T-cell (primary cell): ENCODE measurements around the gene NWD2. TPM values are rescaled to one million over a fixed set of nuclear protein-coding genes. Genes with fewer than 3 reads are reported as not detected.

Experiments used
- ATAC-seq, 4 experiments: fragments of 200-7000 bp in 3 of 4; fragments of 150-1000 bp in 1 of 4; cut with Tn5 transposase; replicated peaks in 1 of 4; 1 replicate in 3 of 4; 2 replicates in 1 of 4; pipeline ENCODE4 v1.10.0; 2021; ENCODE audit warnings: moderate library complexity in 3 of 4, mild to moderate bottlenecking in 2 of 4, moderate number of reproducible peaks in 1 of 4
- CTCF ChIA-PET, 2 donors: fragments of 300-600 bp; sonication (Branson Sonifier 250); formaldehyde crosslinking; loops; one replicate each; lab custom pipeline; 2022; ENCODE audit warnings: antibody characterized with exemption in 2 of 2; lab: Charles Lee
- POLR2A ChIA-PET, 2 donors: fragments of 300-600 bp; sonication (Branson Sonifier 250); formaldehyde crosslinking; loops; one replicate each; lab custom pipeline; 2022; ENCODE audit warnings: antibody characterized with exemption in 2 of 2; lab: Charles Lee
- DNase-seq, 35 experiments: peaks; one replicate each; pipeline versions ENCODE4 v3.0.0 to v3.0.0-alpha.2; 2013 to 2023
- H3K27ac ChIP-seq: one replicate; pipeline ENCODE4 v1.5.1; 2013; ENCODE audit warnings: low read length
- H3K27me3 ChIP-seq, 2 experiments: replicated peaks in 1 of 2; 1 replicate in 1 of 2; 2 replicates in 1 of 2; pipeline versions ENCODE4 v1.6.1 to v1.7.0; 2013; ENCODE audit warnings: low read length in 1 of 2, mixed read lengths in 1 of 2; ENCODE audit not compliant: control insufficient read depth in 2 of 2, insufficient read depth in 2 of 2; ENCODE audit errors: extremely low read depth in 1 of 2
- H3K36me3 ChIP-seq, 2 donors: 1 replicate in 1 of 2; 2 replicates in 1 of 2; pipeline versions ENCODE4 v1.6.1 to v1.7.0; 2013; ENCODE audit warnings: low read length in 1 of 2; ENCODE audit not compliant: control insufficient read depth in 2 of 2, insufficient read depth in 1 of 2; ENCODE audit errors: extremely low read depth in 1 of 2
- H3K4me1 ChIP-seq, 2 experiments: 1 replicate in 1 of 2; 2 replicates in 1 of 2; pipeline versions ENCODE4 v1.6.1 to v1.7.0; 2013; ENCODE audit warnings: low read length in 2 of 2, mixed read lengths in 1 of 2; ENCODE audit not compliant: insufficient read depth in 2 of 2, control insufficient read depth in 1 of 2; ENCODE audit errors: extremely low read depth in 1 of 2
- H3K4me3 ChIP-seq, 2 donors: 1 replicate in 1 of 2; 2 replicates in 1 of 2; pipeline versions ENCODE4 v1.5.1 to v1.7.0; 2013; ENCODE audit warnings: mild to moderate bottlenecking in 2 of 2, low read length in 1 of 2, moderate library complexity in 1 of 2; ENCODE audit not compliant: control insufficient read depth in 1 of 2; ENCODE audit errors: extremely low read depth in 1 of 2
- H3K9me3 ChIP-seq: 2 replicates; pipeline ENCODE4 v1.7.0; 2013
- H3K27ac Mint-ChIP-seq, 2 donors: one replicate each; pipeline ENCODE4 v1.8.0; 2020 to 2021; ENCODE audit warnings: mild to moderate bottlenecking in 2 of 2, mixed read lengths in 2 of 2
- H3K27me3 Mint-ChIP-seq, 2 donors: one replicate each; pipeline ENCODE4 v1.8.0; 2021 to 2022; ENCODE audit warnings: mixed read lengths in 2 of 2
- H3K36me3 Mint-ChIP-seq: one replicate; pipeline ENCODE4 v1.8.0; 2021; ENCODE audit warnings: mixed read lengths
- H3K4me1 Mint-ChIP-seq, 3 donors: one replicate each; pipeline ENCODE4 v1.8.0; 2020 to 2022; ENCODE audit warnings: mixed read lengths in 3 of 3, mild to moderate bottlenecking in 1 of 3
- H3K4me3 Mint-ChIP-seq, 3 donors: one replicate each; pipeline ENCODE4 v1.8.0; 2020 to 2022; ENCODE audit warnings: mild to moderate bottlenecking in 3 of 3, mixed read lengths in 3 of 3, moderate library complexity in 3 of 3
- H3K9me3 Mint-ChIP-seq, 3 donors: one replicate each; pipeline ENCODE4 v1.8.0; 2020 to 2022; ENCODE audit warnings: mixed read lengths in 3 of 3
- WGBS: methylation state at CpG from one replicate; pipeline ENCODE4 v1.1.5; 2013; ENCODE audit warnings: missing lambda C conversion rate; ENCODE audit not compliant: insufficient coverage; 5-methylcytosine and 5-hydroxymethylcytosine counted together
- total RNA-seq, 35 experiments: library from RNA in 6 of 35; stranded (reverse) in 6 of 35; fragments of 120-200 nt in 1 of 35; gene quantifications; one replicate each; pipeline versions ENCODE4 v1.2.1 to v1.2.4 and lab custom pipeline; 2013 to 2026

NWD2 gene
- total RNA-seq, 5 donors from 2014 or later (not counting 1 experiment from before 2014, with no cell fraction given) = not detected

GRCh38 chr4:37481547-37482122 is 237.1 kb downstream of the NWD2 start:
- POLR2A ChIA-PET = no interaction called here
- no peaks in the 10 kb centered on the region for H3K36me3 Mint-ChIP-seq
- peaks cover 2 to 12% (median 2%) of the 10 kb centered on the region in 3 donors for H3K4me1 Mint-ChIP-seq

GRCh38 chr4:37482236-37482913 is 237.8 kb downstream of the NWD2 start:
- POLR2A ChIA-PET = no interaction called here
- H3K9me3 Mint-ChIP-seq = peaks cover 0 to 4% (median 0%) of the 10 kb centered on the region in 3 donors

More at GRCh38 chr4:37481547-37482122, 237.1 kb downstream of the NWD2 start:
- Histone ChIP-seq H3K36me3 (no peaks in the 10 kb centered on the region), H3K27me3 (peaks cover 0 to 6% of the 10 kb centered on the region in 2 experiments), H3K9me3 (no peaks in the 10 kb centered on the region), H3K4me1 (no peaks in the 10 kb centered on the region), H3K27ac (no peak overlapping the region), H3K4me3 (no peak overlapping the region)
- no CpG with 5 or more reads among the region's 5 CpGs for WGBS
- CTCF ChIA-PET = no interaction called here
- H3K4me3 Mint-ChIP-seq = no peak overlapping the region
- H3K9me3 Mint-ChIP-seq = peaks cover 0 to 4% (median 0%) of the 10 kb centered on the region in 3 donors
- no peak for DNase-seq
- H3K27me3 Mint-ChIP-seq = peaks cover 29 to 41% of the 10 kb centered on the region in 2 donors
- no peak for ATAC-seq
- H3K27ac Mint-ChIP-seq = no peak overlapping the region

GRCh38 chr4:37483610-37484009 is 239.1 kb downstream of the NWD2 start:
- Mint-ChIP-seq H3K9me3 (peaks cover 0 to 4% (median 0%) of the 10 kb centered on the region in 3 donors), H3K36me3 (no peaks in the 10 kb centered on the region), H3K4me3 (no peak overlapping the region), H3K27ac (no peak overlapping the region), H3K27me3 (peaks cover 21 to 27% of the 10 kb centered on the region in 2 donors), H3K4me1 (peaks cover 2 to 12% (median 2%) of the 10 kb centered on the region in 3 donors)
- DNase-seq (no peak), ATAC-seq (no peak)
- H3K27me3 ChIP-seq = peaks cover 0 to 6% of the 10 kb centered on the region in 2 experiments
- H3K4me3 ChIP-seq = no peak overlapping the region
- H3K36me3 ChIP-seq = no peaks in the 10 kb centered on the region
- H3K4me1 ChIP-seq = no peaks in the 10 kb centered on the region
- no CpG with 5 or more reads among the region's 1 CpG for WGBS
- ChIA-PET CTCF (no interaction called here), POLR2A (no interaction called here)
- no peak overlapping the region for H3K27ac ChIP-seq
- H3K9me3 ChIP-seq = no peaks in the 10 kb centered on the region

More at GRCh38 chr4:37482236-37482913, 237.8 kb downstream of the NWD2 start:
- peaks cover 2 to 12% (median 2%) of the 10 kb centered on the region in 3 donors for H3K4me1 Mint-ChIP-seq
- no peaks in the 10 kb centered on the region for H3K36me3 Mint-ChIP-seq
- ATAC-seq (no peak), DNase-seq (no peak)
- H3K36me3 ChIP-seq = no peaks in the 10 kb centered on the region
- no peak overlapping the region for H3K27ac ChIP-seq
- peaks cover 0 to 6% of the 10 kb centered on the region in 2 experiments for H3K27me3 ChIP-seq
- WGBS = 100% methylated on average over 1 of the region's 1 CpG
- H3K4me3 ChIP-seq = no peak overlapping the region
- no peaks in the 10 kb centered on the region for H3K9me3 ChIP-seq
- H3K4me1 ChIP-seq = no peaks in the 10 kb centered on the region
- H3K4me3 Mint-ChIP-seq = no peak overlapping the region
- CTCF ChIA-PET = no interaction called here
- H3K27ac Mint-ChIP-seq = no peak overlapping the region
- peaks cover 27 to 36% of the 10 kb centered on the region in 2 donors for H3K27me3 Mint-ChIP-seq

DNA sequence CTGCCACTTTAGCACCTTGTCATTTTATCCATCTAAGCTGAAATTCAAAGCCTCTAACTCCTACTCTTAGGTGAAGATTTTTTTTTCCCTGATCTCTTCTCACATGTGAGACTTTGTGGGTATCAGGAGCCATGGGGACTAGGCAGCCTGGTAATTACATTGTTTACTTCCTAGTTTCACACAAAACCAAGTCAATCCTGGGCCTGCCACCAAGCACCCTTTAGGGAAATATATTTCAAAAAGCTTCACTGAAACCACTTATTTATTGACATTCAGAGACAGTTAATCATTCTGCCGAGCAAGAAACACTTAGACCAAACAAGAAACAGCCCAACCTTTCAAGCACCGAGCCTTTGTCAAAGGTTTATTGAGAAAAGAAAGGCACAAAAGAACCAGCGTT is 241.6 kb downstream of the NWD2 start:
- CTCF ChIA-PET = no interaction called here
- Mint-ChIP-seq H3K9me3 (peaks cover 0 to 4% (median 0%) of the 10 kb centered on the region in 3 donors), H3K36me3 (no peaks in the 10 kb centered on the region), H3K27me3 (peaks cover 2 to 7% of the 10 kb centered on the region in 2 donors), H3K4me3 (no peak overlapping the region), H3K27ac (no peak overlapping the region), H3K4me1 (peaks cover 0 to 5% (median 2%) of the 10 kb centered on the region in 3 donors)
- POLR2A ChIA-PET = interaction anchor here in 1 of 2 donors (0.7 kb wide), 1 partner anchor 96 kb away, joined by 3 read pairs; no protein-coding TSS in a partner anchor
- Histone ChIP-seq H3K4me1 (no peaks in the 10 kb centered on the region), H3K36me3 (no peaks in the 10 kb centered on the region), H3K4me3 (no peak overlapping the region), H3K27me3 (no peaks in the 10 kb centered on the region), H3K27ac (no peak overlapping the region), H3K9me3 (no peaks in the 10 kb centered on the region)
- ATAC-seq (no peak), DNase-seq (no peak)
- 60% methylated on average over 1 of the region's 3 CpGs for WGBS

- H3K27ac ChIP-seq = no peak overlapping the region
- Mint-ChIP-seq H3K4me1 (no peaks in the 10 kb centered on the region), H3K4me3 (no peak overlapping the region), H3K9me3 (no peaks in the 10 kb centered on the region), H3K27me3 (peaks cover 0 to 6% of the 10 kb centered on the region in 2 donors), H3K36me3 (no peaks in the 10 kb centered on the region), H3K27ac (no peak overlapping the region)
- POLR2A ChIA-PET = no interaction called here
- no peaks in the 10 kb centered on the region for H3K9me3 ChIP-seq
- ATAC-seq = no peak
- H3K4me1 ChIP-seq = no peaks in the 10 kb centered on the region
- H3K36me3 ChIP-seq = no peaks in the 10 kb centered on the region
- CTCF ChIA-PET = no interaction called here
- H3K27me3 ChIP-seq = no peaks in the 10 kb centered on the region
- no peak for DNase-seq
- H3K4me3 ChIP-seq = no peak overlapping the region
Observed at GRCh38 chr4:37487668-37488067, 243.1 kb downstream of the NWD2 start.

GRCh38 chr4:37489697-37490096 is 245.2 kb downstream of the NWD2 start:
- no peaks in the 10 kb centered on the region for H3K9me3 ChIP-seq
- POLR2A ChIA-PET = no interaction called here
- no peaks in the 10 kb centered on the region for H3K36me3 ChIP-seq
- CTCF ChIA-PET = no interaction called here
- H3K27ac Mint-ChIP-seq = no peak overlapping the region
- H3K4me3 ChIP-seq = no peak overlapping the region
- no peaks in the 10 kb centered on the region for H3K36me3 Mint-ChIP-seq
- H3K27me3 ChIP-seq = no peaks in the 10 kb centered on the region
- H3K27me3 Mint-ChIP-seq = peaks cover 3 to 11% of the 10 kb centered on the region in 2 donors
- H3K4me3 Mint-ChIP-seq = no peak overlapping the region
- DNase-seq = no peak
- no peaks in the 10 kb centered on the region for H3K4me1 ChIP-seq
- no CpG with 5 or more reads among the region's 1 CpG for WGBS
- H3K9me3 Mint-ChIP-seq = no peaks in the 10 kb centered on the region
- no peaks in the 10 kb centered on the region for H3K4me1 Mint-ChIP-seq
- ATAC-seq = no peak
- H3K27ac ChIP-seq = no peak overlapping the region
